A673 (cell line): ENCODE measurements around the gene CACNA2D1.

Experiments used
- EZH2 ChIP-seq: fragments of 200-600 bp; sonication (generic); IDR thresholded peaks from 2 replicates; pipeline ENCODE4 v1.6.1; 2017; ENCODE audit warnings: borderline replicate concordance, low read depth, mild to moderate bottlenecking, mixed read lengths, antibody characterized with exemption, low read length; ENCODE audit not compliant: poor library complexity, severe bottlenecking
- TF ChIP-seq, protein P1 (sequence below): fragments of 300-800, 200-600 bp; sonication (generic); conservative IDR thresholded peaks from 2 replicates; pipeline ENCODE4 v1.5.1; 2017; ENCODE audit warnings: low read depth, mild to moderate bottlenecking, antibody characterized with exemption, low read length, moderate library complexity, mixed read lengths

DNA sequence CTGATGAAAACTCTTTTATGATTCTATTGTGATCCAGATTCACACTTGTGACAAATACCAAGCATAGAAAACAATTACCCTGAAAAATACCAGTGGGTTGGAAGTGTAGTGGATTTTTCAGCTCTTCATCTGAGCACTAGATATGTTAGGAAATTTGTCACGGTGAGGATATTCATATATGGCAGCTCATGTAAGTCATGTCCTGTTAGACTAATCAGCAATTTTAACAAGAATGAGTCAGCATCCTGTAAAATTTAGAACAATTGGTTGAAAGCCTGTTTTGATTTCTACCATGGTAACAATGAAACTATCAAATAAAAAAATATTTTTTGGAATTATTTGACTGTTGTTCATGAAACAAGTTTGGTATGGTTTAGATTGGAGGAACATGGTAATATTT lies 334.3 kb downstream of the CACNA2D1 start:
- TF ChIP-seq, protein P1, sequence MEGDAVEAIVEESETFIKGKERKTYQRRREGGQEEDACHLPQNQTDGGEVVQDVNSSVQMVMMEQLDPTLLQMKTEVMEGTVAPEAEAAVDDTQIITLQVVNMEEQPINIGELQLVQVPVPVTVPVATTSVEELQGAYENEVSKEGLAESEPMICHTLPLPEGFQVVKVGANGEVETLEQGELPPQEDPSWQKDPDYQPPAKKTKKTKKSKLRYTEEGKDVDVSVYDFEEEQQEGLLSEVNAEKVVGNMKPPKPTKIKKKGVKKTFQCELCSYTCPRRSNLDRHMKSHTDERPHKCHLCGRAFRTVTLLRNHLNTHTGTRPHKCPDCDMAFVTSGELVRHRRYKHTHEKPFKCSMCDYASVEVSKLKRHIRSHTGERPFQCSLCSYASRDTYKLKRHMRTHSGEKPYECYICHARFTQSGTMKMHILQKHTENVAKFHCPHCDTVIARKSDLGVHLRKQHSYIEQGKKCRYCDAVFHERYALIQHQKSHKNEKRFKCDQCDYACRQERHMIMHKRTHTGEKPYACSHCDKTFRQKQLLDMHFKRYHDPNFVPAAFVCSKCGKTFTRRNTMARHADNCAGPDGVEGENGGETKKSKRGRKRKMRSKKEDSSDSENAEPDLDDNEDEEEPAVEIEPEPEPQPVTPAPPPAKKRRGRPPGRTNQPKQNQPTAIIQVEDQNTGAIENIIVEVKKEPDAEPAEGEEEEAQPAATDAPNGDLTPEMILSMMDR: no peak
- no peak for TF ChIP-seq EZH2
